ENCODE results near the gene JMJD7. TPM values are rescaled to one million over a fixed set of nuclear protein-coding genes. Genes with fewer than 3 reads are reported as not detected.
"Not testable (repeated sequence)": the region's sequence is repeated elsewhere in the genome, so short reads cannot be mapped to it uniquely, and the experiment has no call there.

Gene JMJD7
- total RNA-seq, 1 donor from 2014 or later, result 35.4 TPM

GRCh38 chr15:41822957-41823356 is 4.9 kb upstream of the JMJD7 start:
- no peak for ATAC-seq

GRCh38 chr15:41823502-41823901 is 4.4 kb upstream of the JMJD7 start:
- ATAC-seq, result no peak

DNA sequence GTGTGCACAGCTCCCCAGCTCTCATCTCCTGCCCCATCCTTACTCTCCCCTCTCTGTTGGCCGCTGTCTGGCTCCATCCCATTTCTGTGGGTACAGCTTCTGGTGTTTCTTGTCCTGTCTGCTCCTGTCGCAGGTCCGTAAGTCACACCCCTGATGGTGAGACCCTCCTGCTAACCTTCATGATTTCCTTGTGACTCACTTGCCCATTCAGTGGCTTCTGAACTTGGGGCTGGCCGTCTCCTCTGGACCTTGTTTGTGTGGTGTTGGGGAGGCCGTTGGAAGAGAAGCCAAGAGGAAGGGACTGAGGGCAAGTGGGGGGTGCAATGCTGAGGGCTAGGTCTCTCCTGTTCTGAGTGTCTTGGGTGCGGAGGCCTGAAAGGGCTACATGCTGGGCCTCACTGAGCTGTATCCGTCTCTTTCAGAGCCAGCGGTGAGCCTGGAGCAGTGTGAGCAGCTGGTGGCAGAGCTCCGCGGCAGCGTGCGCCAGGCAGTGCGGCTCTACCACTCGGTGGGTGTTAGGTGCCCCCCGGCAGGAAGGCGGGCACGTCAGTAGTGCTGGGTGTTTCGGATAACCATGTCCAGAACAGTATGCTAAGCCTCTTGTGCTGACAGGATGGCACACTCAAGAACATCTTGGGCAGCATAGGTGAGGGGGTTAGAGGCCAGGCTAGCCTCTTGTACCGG is 3.7 kb upstream of the JMJD7 start:
- no peak for ATAC-seq

DNA sequence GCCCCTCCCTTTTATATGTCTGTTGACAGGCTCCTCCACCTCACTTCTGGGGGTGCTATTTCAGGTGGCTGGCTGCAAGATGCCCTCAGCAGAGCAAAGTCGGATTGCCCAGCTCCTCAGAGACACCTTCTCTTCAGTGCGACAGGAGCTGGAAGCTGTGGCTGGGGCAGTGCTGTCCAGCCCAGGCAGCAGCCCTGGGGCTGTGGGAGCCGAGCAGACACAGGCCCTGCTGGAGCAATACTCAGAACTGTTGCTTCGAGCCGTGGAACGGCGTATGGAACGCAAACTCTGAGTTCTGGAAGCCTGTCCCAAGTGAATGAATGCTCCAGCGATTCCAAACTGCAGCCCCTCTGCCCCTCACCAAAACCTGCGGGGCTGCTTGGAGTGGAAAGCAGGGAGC is 2.7 kb upstream of the JMJD7 start:
- no peak for ATAC-seq

DNA sequence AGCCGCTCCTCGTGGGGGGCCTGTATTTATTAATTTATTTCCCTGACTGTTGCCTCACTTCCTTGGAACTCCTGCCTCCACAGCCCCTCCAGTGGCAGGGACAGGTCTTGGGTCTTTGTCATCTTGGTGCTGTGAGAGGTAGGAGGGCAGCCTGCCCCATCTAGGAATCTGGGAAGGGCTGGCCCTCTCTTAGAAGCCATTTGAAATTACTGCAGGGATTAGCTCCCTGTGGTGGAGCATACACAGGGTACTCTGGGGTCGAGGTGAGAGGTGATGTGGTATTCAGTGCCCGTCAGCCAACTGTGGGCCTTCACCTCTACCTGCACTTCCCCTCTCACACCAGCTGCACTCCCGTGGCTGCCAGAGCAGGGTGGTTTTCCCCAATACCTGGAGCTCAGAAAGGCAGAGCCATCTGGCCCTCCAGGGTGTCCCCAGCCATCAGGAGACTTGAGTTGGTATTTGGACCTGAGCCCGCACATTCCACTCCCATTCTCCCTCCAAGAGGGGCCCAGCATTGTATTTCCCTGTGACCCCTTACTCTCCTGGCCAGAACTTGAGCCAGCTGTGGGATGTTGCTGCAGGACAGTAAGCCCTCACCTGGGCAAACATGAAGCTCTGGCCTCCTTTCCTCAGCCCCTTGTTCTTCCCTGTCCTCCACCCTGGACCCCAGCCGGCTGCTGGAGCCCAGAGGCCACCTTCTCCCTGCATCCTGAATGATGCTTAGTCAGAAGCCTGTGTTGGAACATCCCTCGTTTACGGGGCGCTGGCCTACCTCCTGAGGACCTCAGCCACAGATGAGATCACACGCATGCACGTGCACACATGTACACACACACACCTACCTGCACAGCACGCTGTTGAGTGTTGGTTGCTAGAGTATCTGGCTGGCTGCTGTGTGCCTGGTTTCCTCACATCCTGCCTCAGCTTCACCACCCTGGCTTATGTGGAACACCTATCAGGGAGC is 2.0 kb upstream of the JMJD7 start:
- peak; percentile 15 for ATAC-seq

GRCh38 chr15:41827290-41827879 is 507 bp upstream of the JMJD7 start:
- ATAC-seq, result peak; percentile 31

GRCh38 chr15:41828807-41829141 is 882 bp downstream of the JMJD7 start:
- ATAC-seq, result no peak

DNA sequence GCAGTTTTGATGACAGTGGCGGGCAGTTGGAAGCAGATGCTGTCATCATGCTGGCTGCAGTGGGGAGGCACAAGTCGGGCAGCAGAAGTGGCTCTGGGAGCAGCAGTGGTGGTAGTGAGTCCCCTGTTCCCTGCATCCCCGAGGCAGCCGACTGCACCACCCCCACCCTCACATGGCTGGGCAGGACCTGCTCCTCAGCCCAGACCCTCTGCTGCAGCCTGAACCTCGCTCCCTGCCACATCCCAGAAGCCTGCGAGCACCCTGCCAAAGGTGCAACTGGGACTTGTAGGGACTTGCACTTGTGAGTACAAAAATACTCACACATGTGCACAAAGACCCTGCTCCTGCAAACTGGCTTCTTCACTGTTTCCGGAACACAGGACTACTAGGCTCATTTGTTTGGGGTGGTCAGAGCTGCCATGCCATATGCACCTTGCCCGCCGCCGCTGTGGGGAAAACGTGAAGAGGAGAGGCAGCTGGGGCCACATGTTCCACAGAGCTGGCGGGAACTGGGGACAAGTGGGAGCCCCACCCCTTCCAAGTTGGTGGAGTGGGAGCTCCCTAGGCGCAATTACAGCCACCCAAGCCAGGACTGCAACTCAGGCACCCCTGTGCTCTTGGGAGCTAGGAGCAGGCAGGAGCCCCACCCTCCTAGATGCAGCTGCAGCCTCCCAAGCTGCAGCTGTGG is 2.2 kb downstream of the JMJD7 start:
- no peak for ATAC-seq

DNA sequence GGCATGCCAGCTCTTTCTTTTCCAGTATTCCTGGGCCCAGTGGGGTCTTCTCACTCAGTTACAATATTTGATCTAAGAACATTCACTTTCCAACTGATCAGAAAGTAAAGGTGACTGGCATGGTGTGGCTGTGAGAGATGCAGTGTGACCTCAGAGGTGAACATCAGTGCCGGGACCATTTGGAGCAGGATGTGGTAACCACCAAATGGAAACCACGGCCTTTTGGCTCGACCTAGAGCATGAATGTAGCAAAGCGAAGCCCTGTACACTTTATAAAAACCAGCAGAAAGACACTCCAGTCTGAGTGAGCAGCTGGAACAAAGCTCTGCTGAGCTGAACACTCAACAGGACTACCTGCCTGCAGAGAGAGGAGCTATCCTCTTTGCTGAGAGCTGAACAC is 3.4 kb downstream of the JMJD7 start:
- not testable (repeated sequence) for ATAC-seq

DNA sequence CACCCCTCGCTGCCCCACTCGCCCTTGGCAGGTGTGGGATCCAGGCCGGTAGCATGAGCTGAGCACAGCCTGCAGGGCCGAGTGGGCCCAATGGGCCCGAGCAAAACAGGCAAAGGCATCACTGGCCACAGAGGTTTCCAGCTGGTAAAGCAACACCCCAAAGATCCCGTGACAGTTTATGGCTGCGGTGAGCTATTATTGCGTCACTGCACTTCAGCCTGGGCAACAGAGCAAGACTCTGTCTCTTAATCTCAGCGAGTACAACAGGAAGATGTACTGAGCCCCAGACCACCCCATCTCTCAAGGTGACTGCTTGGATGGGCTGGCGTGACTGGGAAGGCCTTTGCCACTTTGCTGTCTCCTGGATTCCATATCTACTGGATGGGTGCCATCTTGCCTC is 4.3 kb downstream of the JMJD7 start:
- no peak for ATAC-seq

DNA sequence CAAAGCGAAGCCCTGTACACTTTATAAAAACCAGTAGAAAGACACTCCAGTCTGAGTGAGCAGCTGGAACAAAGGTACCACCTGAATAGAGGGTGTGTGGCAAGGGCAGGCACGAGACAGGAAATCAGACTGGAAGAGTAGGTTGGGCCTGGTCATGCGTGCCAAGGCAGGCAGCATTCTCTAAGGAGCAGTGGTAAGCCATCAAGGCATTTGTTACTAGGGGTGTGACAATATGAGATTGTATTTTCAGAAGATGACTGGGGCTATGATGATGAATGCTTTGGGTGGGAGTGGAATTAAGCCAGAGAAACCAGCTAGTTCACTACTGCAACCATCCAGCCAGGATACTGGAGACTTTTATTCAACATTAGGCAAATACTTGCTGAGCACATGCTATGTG is 5.0 kb downstream of the JMJD7 start:
- peak; percentile 84 for ATAC-seq

DNA sequence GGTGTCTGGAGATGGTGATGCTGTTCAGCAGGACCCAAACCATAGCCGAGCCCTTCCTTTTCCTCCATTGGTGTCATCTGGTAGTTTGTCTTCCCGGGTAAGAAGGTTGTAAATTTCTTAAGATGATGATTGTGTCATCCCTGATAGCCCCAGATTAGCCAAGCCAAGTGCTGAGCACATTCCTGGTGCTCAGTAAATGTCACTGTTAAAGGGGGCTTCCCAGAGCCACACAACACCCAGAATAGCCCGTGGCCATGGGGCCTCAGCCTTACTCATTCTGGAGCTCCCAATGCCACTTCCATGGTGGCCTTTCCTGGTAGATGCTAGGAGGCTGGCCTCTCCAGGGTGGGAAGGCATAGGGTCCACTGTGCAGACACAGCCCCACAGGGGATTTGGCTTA is 6.2 kb downstream of the JMJD7 start:
- ATAC-seq, result no peak

- ATAC-seq, result no peak
These were observed 8.2 kb downstream of the JMJD7 start for GRCh38 chr15:41836073-41836472.

- no peak for ATAC-seq
These were observed 9.0 kb downstream of the JMJD7 start for GRCh38 chr15:41836713-41837454.

GRCh38 chr15:41838400-41838897 is 10.6 kb downstream of the JMJD7 start, which contains the start of gene PLA2G4B:
TSS of gene PLA2G4B (plus strand) at chr15:41838847. CDS start at chr15:41838914, 67 bp downstream.
- peak; percentile 91 for ATAC-seq

- ATAC-seq, result peak; percentile 2
These were observed 12.0 kb downstream of the JMJD7 start for GRCh38 chr15:41839781-41840491.

DNA sequence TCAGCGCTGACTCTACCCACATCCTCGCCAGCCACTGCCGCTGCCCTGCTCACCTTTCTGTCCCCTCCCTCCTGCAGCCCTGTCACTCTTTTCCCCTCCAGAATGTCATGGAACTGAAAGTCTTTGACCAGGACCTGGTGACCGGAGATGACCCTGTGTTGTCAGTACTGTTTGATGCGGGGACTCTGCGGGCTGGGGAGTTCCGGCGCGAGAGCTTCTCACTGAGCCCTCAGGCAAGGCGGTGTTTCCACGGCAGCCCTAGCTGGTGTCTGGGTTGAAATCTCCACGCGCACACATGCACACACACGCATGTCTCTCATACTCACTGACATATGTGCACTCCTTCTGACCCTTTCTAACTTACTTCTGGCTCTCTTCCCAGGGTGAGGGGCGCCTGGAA is 12.8 kb downstream of the JMJD7 start:
- ATAC-seq, result no peak

DNA sequence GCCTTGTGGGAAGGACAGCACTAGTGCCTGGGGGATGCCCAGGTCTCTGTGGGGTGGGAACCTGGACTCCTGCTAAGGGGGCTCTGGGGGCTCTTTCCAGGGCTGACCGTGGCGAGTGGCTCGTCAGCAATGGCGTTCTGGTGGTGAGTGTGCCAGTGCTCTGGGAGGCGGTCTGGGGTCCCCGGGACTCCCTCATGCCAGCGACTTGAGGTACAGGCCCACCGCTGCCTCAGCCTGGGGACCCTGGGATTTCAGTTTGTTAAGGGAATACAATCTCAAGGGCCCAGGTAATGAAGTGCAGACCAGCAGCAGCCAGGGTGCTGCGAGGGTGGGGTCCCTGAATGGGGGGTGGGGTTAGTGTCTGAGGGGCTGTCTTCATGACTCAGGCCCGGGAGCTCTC is 13.2 kb downstream of the JMJD7 start:
- no peak for ATAC-seq

DNA sequence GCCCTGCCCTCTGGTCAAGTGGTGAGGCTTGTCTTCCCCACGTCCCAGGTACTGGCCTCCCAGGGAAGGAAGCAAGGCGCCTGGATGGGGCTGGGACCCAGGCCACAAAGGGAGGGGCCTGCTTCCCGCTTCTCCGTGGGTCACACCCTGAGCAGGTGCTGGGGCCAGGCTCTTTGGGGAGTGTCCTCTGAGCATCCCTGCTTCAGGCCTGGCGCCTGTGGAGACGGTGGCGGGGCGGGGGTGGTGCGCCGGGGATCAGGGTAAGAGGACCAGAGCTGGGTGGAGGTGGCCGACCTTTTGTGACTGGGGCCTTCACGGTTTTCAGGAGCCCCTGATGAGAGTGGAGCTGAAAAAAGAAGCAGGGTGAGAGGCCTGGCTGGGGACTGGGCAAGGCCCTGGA is 14.3 kb downstream of the JMJD7 start:
- no peak for ATAC-seq

GRCh38 chr15:41843571-41843970 is 15.7 kb downstream of the JMJD7 start:
- no peak for ATAC-seq

DNA sequence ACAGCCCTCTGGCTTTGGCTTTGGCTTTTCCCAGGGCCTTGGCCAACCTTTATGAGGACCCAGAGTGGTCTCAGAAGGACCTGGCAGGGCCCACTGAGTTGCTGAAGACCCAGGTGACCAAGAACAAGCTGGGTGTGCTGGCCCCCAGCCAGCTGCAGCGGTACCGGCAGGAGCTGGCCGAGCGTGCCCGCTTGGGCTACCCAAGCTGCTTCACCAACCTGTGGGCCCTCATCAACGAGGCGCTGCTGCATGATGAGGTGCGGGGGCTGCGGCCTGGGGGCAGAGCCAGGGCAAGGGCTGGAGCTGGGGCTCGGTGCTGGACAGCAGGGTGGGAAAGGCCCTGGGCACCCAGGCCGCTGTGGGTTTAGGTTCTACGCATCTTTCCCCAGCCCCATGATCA is 16.9 kb downstream of the JMJD7 start:
- ATAC-seq, result no peak

All from esophagus mucosa (tissue), 1 donor.